A549 (cell line): ENCODE data around the gene CLIC5.

Source experiments
- ATOH8 ChIP-seq: fragments of 250-450 bp; sonication (Bioruptor Pico); IDR thresholded peaks from 2 replicates; pipeline ENCODE4 v1.5.0; 2020; ENCODE audit warnings: low read depth, mild to moderate bottlenecking, moderate library complexity
- CTCF ChIP-seq: fragments of >200 bp; sonication (Bioruptor Twin); formaldehyde crosslinking; IDR thresholded peaks from 3 replicates; pipeline ENCODE4 v1.5.1; 2016
- E2F6 ChIP-seq: IDR thresholded peaks from 2 replicates; pipeline ENCODE4 v1.6.1; 2012; ENCODE audit warnings: low read depth, borderline replicate concordance
- JUNB ChIP-seq: fragments of >200 bp; sonication (Bioruptor Twin); formaldehyde crosslinking; IDR thresholded peaks from 2 replicates; pipeline ENCODE4 v1.6.1; 2016
- NR3C1 ChIP-seq: fragments of >200 bp; sonication (Bioruptor Twin); formaldehyde crosslinking; IDR thresholded peaks from 3 replicates; pipeline ENCODE4 v1.6.1; 2017
- POLR2A ChIP-seq: IDR thresholded peaks from 2 replicates; pipeline ENCODE4 v1.6.1; 2012; ENCODE audit warnings: mild to moderate bottlenecking, low read length
- POLR2AphosphoS2 ChIP-seq: conservative IDR thresholded peaks from 2 replicates; pipeline ENCODE4 v1.6.1; 2012; ENCODE audit warnings: low read length, improper control_type of control experiment, inconsistent platforms
- SMC3 ChIP-seq: fragments of >200 bp; sonication (Bioruptor Twin); formaldehyde crosslinking; IDR thresholded peaks from 3 replicates; pipeline ENCODE4 v1.6.1; 2018; ENCODE audit warnings: inconsistent platforms

GRCh38 chr6:45984347-45984746, 31.3 kb downstream of the CLIC5 start:
- TF ChIP-seq ATOH8 (no peak), POLR2A (no peak), E2F6 (no peak), SMC3 (no peak), POLR2AphosphoS2 (no peak), NR3C1 (no peak), CTCF (no peak), JUNB (no peak)
